GM19463 (cell line): Measurements from ENCODE around the gene SCRG1.

Experiments used
- ATAC-seq: cut with Tn5 transposase; IDR thresholded peaks from one replicate; pipeline ENCODE4 v1.9.1; 2021; ENCODE audit warnings: mild to moderate bottlenecking, moderate library complexity; ENCODE audit not compliant: unreplicated experiment

The SCRG1 gene

GRCh38 chr4:173398779-173399415 lies at the start of gene SCRG1:
SCRG1 (minus strand) TSS chr4:173399116; CDS start chr4:173391414, 7,702 bp downstream.
- ATAC-seq = no peak

GRCh38 chr4:173448103-173448502 lies 49.2 kb upstream of the SCRG1 start:
- ATAC-seq = no peak

GRCh38 chr4:173446416-173446815 lies 47.5 kb upstream of the SCRG1 start:
- ATAC-seq = peak; percentile 82

- ATAC-seq = no peak
These were observed 44.2 kb upstream of the SCRG1 start for GRCh38 chr4:173443121-173443520.

- no peak for ATAC-seq
These were observed 43.5 kb upstream of the SCRG1 start for GRCh38 chr4:173442223-173442932.

GRCh38 chr4:173440888-173441287 lies 42.0 kb upstream of the SCRG1 start:
- ATAC-seq = no peak

- ATAC-seq = no peak
These were observed 37.9 kb upstream of the SCRG1 start for GRCh38 chr4:173436771-173437265.

GRCh38 chr4:173436149-173436579 lies 37.2 kb upstream of the SCRG1 start:
- ATAC-seq = no peak

GRCh38 chr4:173434231-173434630 lies 35.3 kb upstream of the SCRG1 start:
- no peak for ATAC-seq

GRCh38 chr4:173433447-173433846 lies 34.5 kb upstream of the SCRG1 start:
- no peak for ATAC-seq

- peak; percentile 86 for ATAC-seq
These were observed 33.5 kb upstream of the SCRG1 start for GRCh38 chr4:173432430-173432829.

GRCh38 chr4:173426064-173426463 lies 27.1 kb upstream of the SCRG1 start:
- no peak for ATAC-seq

GRCh38 chr4:173424899-173425805 lies 26.2 kb upstream of the SCRG1 start:
- ATAC-seq = no peak

- no peak for ATAC-seq
These were observed 21.9 kb upstream of the SCRG1 start for GRCh38 chr4:173420801-173421200.

- ATAC-seq = no peak
These were observed 21.4 kb upstream of the SCRG1 start for GRCh38 chr4:173420324-173420752.

- no peak for ATAC-seq
These were observed 19.7 kb upstream of the SCRG1 start for GRCh38 chr4:173418639-173419038.

- no peak for ATAC-seq
These were observed 18.9 kb upstream of the SCRG1 start for GRCh38 chr4:173417833-173418232.

- no peak for ATAC-seq
These were observed 17.2 kb upstream of the SCRG1 start for GRCh38 chr4:173415885-173416653.

- no peak for ATAC-seq
These were observed 16.2 kb upstream of the SCRG1 start for GRCh38 chr4:173415092-173415491.

GRCh38 chr4:173414456-173414855 lies 15.5 kb upstream of the SCRG1 start:
- no peak for ATAC-seq
